SK-N-SH (cell line): Measurements from ENCODE around the gene CLIC4. TPM values are rescaled to one million over a fixed set of nuclear protein-coding genes. Genes with fewer than 3 reads are reported as not detected.
A peak's percentile ranks its signal among the peaks of the same experiment; 100 is the strongest.
"Not testable (repeated sequence)": the region's sequence is repeated elsewhere in the genome, so short reads cannot be mapped to it uniquely, and the experiment has no call there.

Source experiments
- CTCF ChIA-PET: fragments of 300-600, 350-600 bp; formaldehyde crosslinking; extraction: SDS; loops from one replicate; lab custom pipeline; 2021; lab: Yijun Ruan, JAX
- POLR2A ChIA-PET: fragments of 350-600 bp; sonication (Branson Sonifier 250); formaldehyde crosslinking; extraction: SDS; loops from one replicate; lab custom pipeline; 2020; ENCODE audit warnings: antibody characterized with exemption, inconsistent platforms; lab: Yijun Ruan, JAX
- DNase-seq: peaks from one replicate; pipeline ENCODE4 v3.0.0; 2012
- H2AFZ ChIP-seq: fragments of 200-600 bp; sonication (generic); 2 replicates; pipeline ENCODE4 v1.8.1; 2016; ENCODE audit warnings: antibody characterized with exemption, mild to moderate bottlenecking, low read depth
- H3F3A ChIP-seq: fragments of 200-600 bp; sonication (generic); replicated peaks from 2 replicates; pipeline ENCODE3; 2016; ENCODE audit warnings: antibody characterized with exemption, mild to moderate bottlenecking; ENCODE audit not compliant: insufficient read depth
- H3K27ac ChIP-seq, 2 experiments: fragments of 200-500 bp in 1 of 2; fragments of 200-600 bp in 1 of 2; sonication (Bioruptor generic) in 1 of 2; sonication (generic), shearing (Covaris generic) in 1 of 2; 2 replicates each; pipeline versions ENCODE4 v1.5.1 to v1.6.1; 2014 to 2016; ENCODE audit warnings: low read depth in 2 of 2, inconsistent platforms in 1 of 2, low read length in 1 of 2, mild to moderate bottlenecking in 1 of 2, mixed read lengths in 1 of 2
- H3K27me3 ChIP-seq: fragments of 200-600 bp; sonication (generic), shearing (Covaris generic); 2 replicates; pipeline ENCODE4 v1.6.1; 2016; ENCODE audit warnings: mixed run types; ENCODE audit not compliant: insufficient read depth
- H3K36me3 ChIP-seq, 2 experiments: fragments of 200-500 bp in 1 of 2; fragments of 200-600 bp in 1 of 2; sonication (Bioruptor generic) in 1 of 2; sonication (generic) in 1 of 2; replicated peaks in 1 of 2; 2 replicates each; pipeline versions ENCODE3 to v1.5.1; 2014 to 2016; ENCODE audit warnings: low read length in 1 of 2, mild to moderate bottlenecking in 1 of 2; ENCODE audit not compliant: insufficient read depth in 2 of 2, control insufficient read depth in 1 of 2
- H3K4me1 ChIP-seq, 2 experiments: fragments of 200-500 bp in 1 of 2; fragments of 200-600 bp in 1 of 2; sonication (Bioruptor generic) in 1 of 2; sonication (generic), shearing (Covaris generic) in 1 of 2; 2 replicates each; pipeline versions ENCODE4 v1.5.1 to v1.6.1; 2014 to 2016; ENCODE audit warnings: low read depth in 1 of 2, low read length in 1 of 2, mixed run types in 1 of 2; ENCODE audit not compliant: insufficient read depth in 2 of 2, control insufficient read depth in 1 of 2
- H3K4me2 ChIP-seq: fragments of 200-600 bp; sonication (generic), shearing (Covaris generic); 2 replicates; pipeline ENCODE4 v1.6.1; 2017; ENCODE audit warnings: mixed run types
- H3K4me3 ChIP-seq, 2 experiments: fragments of 200-500 bp in 1 of 2; fragments of 200-600 bp in 1 of 2; sonication (Bioruptor generic) in 1 of 2; sonication (generic), shearing (Covaris generic) in 1 of 2; 2 replicates each; pipeline versions ENCODE4 v1.5.1 to v1.8.1; 2014 to 2016; ENCODE audit warnings: low read depth in 2 of 2, inconsistent platforms in 1 of 2, low read length in 1 of 2, mild to moderate bottlenecking in 1 of 2, mixed read lengths in 1 of 2, moderate library complexity in 1 of 2
- H3K79me2 ChIP-seq: fragments of 200-600 bp; sonication (generic); 2 replicates; pipeline ENCODE4 v1.8.1; 2017; ENCODE audit warnings: mild to moderate bottlenecking; ENCODE audit not compliant: insufficient read depth
- H3K9ac ChIP-seq: fragments of 200-600 bp; sonication (generic); 2 replicates; pipeline ENCODE4 v1.6.1; 2017; ENCODE audit warnings: mixed run types
- H3K9me2 ChIP-seq: fragments of 200-600 bp; sonication (generic); 2 replicates; pipeline ENCODE4 v1.6.1; 2017; ENCODE audit warnings: mixed run types
- H3K9me3 ChIP-seq: fragments of 200-600 bp; sonication (generic); 2 replicates; pipeline ENCODE4 v1.6.1; 2017; ENCODE audit warnings: mixed run types, mild to moderate bottlenecking, moderate library complexity
- H4K20me1 ChIP-seq: fragments of 200-600 bp; sonication (generic); 2 replicates; pipeline ENCODE4 v1.6.1; 2017; ENCODE audit warnings: mild to moderate bottlenecking, mixed run types; ENCODE audit not compliant: insufficient read depth
- CTCF ChIP-seq: fragments of 200-600 bp; sonication (generic); IDR thresholded peaks from 2 replicates; pipeline ENCODE4 v1.6.1; 2017; ENCODE audit warnings: antibody characterized with exemption, mild to moderate bottlenecking, moderate library complexity
- FOXJ3 ChIP-seq: sonication (generic); formaldehyde crosslinking; IDR thresholded peaks from 2 replicates; pipeline ENCODE4 v1.5.1; 2020; ENCODE audit warnings: mild to moderate bottlenecking, missing genetic modification reagents
- GABPA ChIP-seq: IDR thresholded peaks from 2 replicates; pipeline ENCODE4 v1.4.0; 2012; ENCODE audit warnings: low read depth, mild to moderate bottlenecking
- MEF2A ChIP-seq: IDR thresholded peaks from 2 replicates; pipeline ENCODE4 v1.4.0; 2012; ENCODE audit warnings: low read depth, borderline replicate concordance
- POLR2AphosphoS5 ChIP-seq: IDR thresholded peaks from 2 replicates; pipeline ENCODE4 v1.6.1; 2012; ENCODE audit warnings: low read depth, low read length
- RAD21 ChIP-seq: IDR thresholded peaks from 2 replicates; pipeline ENCODE4 v1.6.1; 2012; ENCODE audit warnings: mild to moderate bottlenecking, low read length
- RFX5 ChIP-seq: IDR thresholded peaks from 2 replicates; pipeline ENCODE4 v1.6.1; 2012; ENCODE audit warnings: mild to moderate bottlenecking, improper control_type of control experiment, low read length
- TEAD4 ChIP-seq: IDR thresholded peaks from 2 replicates; pipeline ENCODE4 v1.4.0; 2012; ENCODE audit warnings: mild to moderate bottlenecking, borderline replicate concordance; ENCODE audit not compliant: insufficient read depth
- YY1 ChIP-seq: IDR thresholded peaks from 2 replicates; pipeline ENCODE4 v1.4.0; 2012; ENCODE audit warnings: low read depth, mild to moderate bottlenecking
- whole genome bisulfite sequencing: methylation state at CpG from one replicate; pipeline ENCODE4 v1.1.6; 2017; ENCODE audit warnings: low lambda C conversion rate; 5-methylcytosine and 5-hydroxymethylcytosine counted together
- polyA plus RNA-seq, 3 experiments: library from polyadenylated mRNA; depleted of rRNA; stranded (reverse); fragments of >200 nt; gene quantifications; 2 replicates each; pipeline ENCODE4 v1.2.3, GENCODE V29; 2012
- TF ChIP-seq, protein P1 (sequence below): IDR thresholded peaks from 2 replicates; pipeline ENCODE4 v1.6.1; 2012; ENCODE audit warnings: mild to moderate bottlenecking, low read depth, low read length, moderate library complexity
- TF ChIP-seq, protein P2 (sequence below): fragments of 150-350 bp; IDR thresholded peaks from 2 replicates; pipeline ENCODE4 v1.6.1; 2016; ENCODE audit warnings: mild to moderate bottlenecking, low read depth, low read length
- TF ChIP-seq, protein P3 (sequence below): fragments of 150-350 bp; IDR thresholded peaks from 2 replicates; pipeline ENCODE4 v1.6.1; 2017; ENCODE audit warnings: antibody characterized with exemption, low read length, low read depth, borderline replicate concordance

Gene CLIC4
- polyA plus RNA-seq, 1 of the 3 experiments (the other 2 are of a cell fraction): 66.4 TPM

DNA sequence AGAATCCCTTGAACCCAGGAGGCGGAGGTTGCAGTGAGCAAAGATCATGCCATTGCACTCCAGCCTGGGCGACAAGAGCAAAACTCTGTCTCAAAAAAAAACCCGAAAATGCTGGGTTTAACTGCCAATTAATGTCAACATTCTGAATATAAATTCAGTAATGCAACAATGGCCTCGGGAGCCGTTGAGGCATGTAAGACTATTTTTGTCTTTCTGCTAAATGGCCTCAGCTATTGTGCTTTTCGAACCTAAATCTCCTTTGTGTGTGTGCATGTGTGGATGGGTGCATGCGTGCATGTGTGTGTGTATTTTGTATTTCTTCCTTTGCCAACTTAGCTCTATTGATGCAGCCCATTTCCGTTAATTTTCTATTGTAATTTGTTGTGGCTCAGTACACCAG lies 31.6 kb downstream of the CLIC4 start:
- CTCF ChIA-PET: interaction anchor here (1.0 to 1.8 kb wide), 3 partner anchors 14 to 54 kb away, joined by 4 to 5 read pairs (median 4); partner anchors contain the start of gene CLIC4
- no peaks in the 10 kb centered on the region for H3K9me3 ChIP-seq
- no peak overlapping the region for H3K4me3 ChIP-seq
- DNase-seq: no peak
- H3F3A ChIP-seq: peaks cover 19% of the 10 kb centered on the region
- H3K9me2 ChIP-seq: no peaks in the 10 kb centered on the region
- peaks cover 66% of the 10 kb centered on the region for H4K20me1 ChIP-seq
- 93% methylated on average over 8 of the region's 8 CpGs for WGBS
- TF ChIP-seq YY1: no peak
- no peak for TF ChIP-seq CTCF
- no peak for TF ChIP-seq FOXJ3 (CRISPR knock-in tag)
- TF ChIP-seq, protein P1, sequence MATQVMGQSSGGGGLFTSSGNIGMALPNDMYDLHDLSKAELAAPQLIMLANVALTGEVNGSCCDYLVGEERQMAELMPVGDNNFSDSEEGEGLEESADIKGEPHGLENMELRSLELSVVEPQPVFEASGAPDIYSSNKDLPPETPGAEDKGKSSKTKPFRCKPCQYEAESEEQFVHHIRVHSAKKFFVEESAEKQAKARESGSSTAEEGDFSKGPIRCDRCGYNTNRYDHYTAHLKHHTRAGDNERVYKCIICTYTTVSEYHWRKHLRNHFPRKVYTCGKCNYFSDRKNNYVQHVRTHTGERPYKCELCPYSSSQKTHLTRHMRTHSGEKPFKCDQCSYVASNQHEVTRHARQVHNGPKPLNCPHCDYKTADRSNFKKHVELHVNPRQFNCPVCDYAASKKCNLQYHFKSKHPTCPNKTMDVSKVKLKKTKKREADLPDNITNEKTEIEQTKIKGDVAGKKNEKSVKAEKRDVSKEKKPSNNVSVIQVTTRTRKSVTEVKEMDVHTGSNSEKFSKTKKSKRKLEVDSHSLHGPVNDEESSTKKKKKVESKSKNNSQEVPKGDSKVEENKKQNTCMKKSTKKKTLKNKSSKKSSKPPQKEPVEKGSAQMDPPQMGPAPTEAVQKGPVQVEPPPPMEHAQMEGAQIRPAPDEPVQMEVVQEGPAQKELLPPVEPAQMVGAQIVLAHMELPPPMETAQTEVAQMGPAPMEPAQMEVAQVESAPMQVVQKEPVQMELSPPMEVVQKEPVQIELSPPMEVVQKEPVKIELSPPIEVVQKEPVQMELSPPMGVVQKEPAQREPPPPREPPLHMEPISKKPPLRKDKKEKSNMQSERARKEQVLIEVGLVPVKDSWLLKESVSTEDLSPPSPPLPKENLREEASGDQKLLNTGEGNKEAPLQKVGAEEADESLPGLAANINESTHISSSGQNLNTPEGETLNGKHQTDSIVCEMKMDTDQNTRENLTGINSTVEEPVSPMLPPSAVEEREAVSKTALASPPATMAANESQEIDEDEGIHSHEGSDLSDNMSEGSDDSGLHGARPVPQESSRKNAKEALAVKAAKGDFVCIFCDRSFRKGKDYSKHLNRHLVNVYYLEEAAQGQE: no peak
- TF ChIP-seq, protein P2, sequence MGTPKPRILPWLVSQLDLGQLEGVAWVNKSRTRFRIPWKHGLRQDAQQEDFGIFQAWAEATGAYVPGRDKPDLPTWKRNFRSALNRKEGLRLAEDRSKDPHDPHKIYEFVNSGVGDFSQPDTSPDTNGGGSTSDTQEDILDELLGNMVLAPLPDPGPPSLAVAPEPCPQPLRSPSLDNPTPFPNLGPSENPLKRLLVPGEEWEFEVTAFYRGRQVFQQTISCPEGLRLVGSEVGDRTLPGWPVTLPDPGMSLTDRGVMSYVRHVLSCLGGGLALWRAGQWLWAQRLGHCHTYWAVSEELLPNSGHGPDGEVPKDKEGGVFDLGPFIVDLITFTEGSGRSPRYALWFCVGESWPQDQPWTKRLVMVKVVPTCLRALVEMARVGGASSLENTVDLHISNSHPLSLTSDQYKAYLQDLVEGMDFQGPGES: no peak
- no peak for TF ChIP-seq GABPA
- H3K36me3 ChIP-seq: peaks cover 0 to 24% of the 10 kb centered on the region in 2 experiments
- peaks cover 3 to 41% of the 10 kb centered on the region in 2 experiments; a peak in 2 of 4 replicates for H3K4me1 ChIP-seq
- H3K27me3 ChIP-seq: no peaks in the 10 kb centered on the region
- POLR2A ChIA-PET: interaction anchor here (0.6 kb wide), 1 partner anchor 130 kb away, joined by 3 read pairs; no protein-coding TSS in a partner anchor
- H2AFZ ChIP-seq: no peak overlapping the region
- no peak overlapping the region for H3K9ac ChIP-seq
- no peak overlapping the region for H3K4me2 ChIP-seq
- no peak overlapping the region for H3K27ac ChIP-seq
- peaks cover 100% of the 10 kb centered on the region for H3K79me2 ChIP-seq

- ChIA-PET POLR2A (no interaction called here), CTCF (interaction anchor here (0.8 kb wide), 1 partner anchor 26 kb away, joined by 3 read pairs; no protein-coding TSS in a partner anchor)
- Histone ChIP-seq H3K9ac (no peak overlapping the region), H4K20me1 (peaks cover 77% of the 10 kb centered on the region), H3F3A (peaks cover 20% of the 10 kb centered on the region), H3K4me2 (no peak overlapping the region), H3K36me3 (peaks cover 0 to 28% of the 10 kb centered on the region in 2 experiments), H3K27me3 (no peaks in the 10 kb centered on the region), H3K79me2 (peaks cover 100% of the 10 kb centered on the region), H3K9me2 (no peaks in the 10 kb centered on the region), H3K27ac (peak overlapping the region in 1 of 2 experiments; percentile 11; a peak in 2 of 4 replicates), H2AFZ (no peak overlapping the region), H3K9me3 (no peaks in the 10 kb centered on the region), H3K4me1 (peaks cover 3 to 32% of the 10 kb centered on the region in 2 experiments; a peak in 2 of 4 replicates), H3K4me3 (no peak overlapping the region)
- TF ChIP-seq GABPA: no peak
- no peak for TF ChIP-seq RFX5
- no peak for TF ChIP-seq RAD21
- no peak for TF ChIP-seq FOXJ3 (CRISPR knock-in tag)
- TF ChIP-seq, protein P3, sequence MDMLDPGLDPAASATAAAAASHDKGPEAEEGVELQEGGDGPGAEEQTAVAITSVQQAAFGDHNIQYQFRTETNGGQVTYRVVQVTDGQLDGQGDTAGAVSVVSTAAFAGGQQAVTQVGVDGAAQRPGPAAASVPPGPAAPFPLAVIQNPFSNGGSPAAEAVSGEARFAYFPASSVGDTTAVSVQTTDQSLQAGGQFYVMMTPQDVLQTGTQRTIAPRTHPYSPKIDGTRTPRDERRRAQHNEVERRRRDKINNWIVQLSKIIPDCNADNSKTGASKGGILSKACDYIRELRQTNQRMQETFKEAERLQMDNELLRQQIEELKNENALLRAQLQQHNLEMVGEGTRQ: no peak
- no peak for TF ChIP-seq TEAD4
- TF ChIP-seq MEF2A: no peak
- no peak for TF ChIP-seq POLR2AphosphoS5
- no peak for DNase-seq
- 92% methylated on average over 2 of the region's 2 CpGs for WGBS
These were observed 32.9 kb downstream of the CLIC4 start for GRCh38 chr1:24778141-24778540.

- Histone ChIP-seq H3K36me3 (peaks cover 0 to 25% of the 10 kb centered on the region in 2 experiments), H4K20me1 (peaks cover 85% of the 10 kb centered on the region), H3K79me2 (peaks cover 100% of the 10 kb centered on the region), H3F3A (peaks cover 20% of the 10 kb centered on the region), H3K4me1 (peaks cover 3 to 35% of the 10 kb centered on the region in 2 experiments; a peak in 2 of 4 replicates)
- H3K9ac ChIP-seq, H3K4me3 ChIP-seq, H3K9me2 ChIP-seq, H3K4me2 ChIP-seq, H3K9me3 ChIP-seq, H3K27me3 ChIP-seq, POLR2A ChIA-PET, DNase-seq, H2AFZ ChIP-seq, H3K27ac ChIP-seq: not testable (repeated sequence)
- CTCF ChIA-PET: interaction anchor here (0.7 to 1.2 kb wide), 2 partner anchors 15 to 51 kb away, joined by 3 read pairs; no protein-coding TSS in a partner anchor
- WGBS: 96% methylated on average over 8 of the region's 8 CpGs
These were observed 34.0 kb downstream of the CLIC4 start for GRCh38 chr1:24779199-24779598.
